Endothelial cell (in vitro differentiated cells): ENCODE data around the gene MXRA7. TPM values are rescaled to one million over a fixed set of nuclear protein-coding genes. Genes with fewer than 3 reads are reported as not detected.
"Not testable (repeated sequence)": the region's sequence is repeated elsewhere in the genome, so short reads cannot be mapped to it uniquely, and the experiment has no call there.

Experiments
- DNase-seq: peaks from one replicate; pipeline ENCODE4 v3.0.0; 2021; ENCODE audit warnings: low spot score
- H3K27ac Mint-ChIP-seq: one replicate; pipeline ENCODE4 v1.8.0; 2021; ENCODE audit warnings: mixed read lengths, inconsistent platforms; ENCODE audit not compliant: unreplicated experiment
- H3K27me3 Mint-ChIP-seq: one replicate; pipeline ENCODE4 v1.8.0; 2021; ENCODE audit warnings: mild to moderate bottlenecking, moderate library complexity, mixed read lengths, inconsistent platforms; ENCODE audit not compliant: unreplicated experiment
- H3K36me3 Mint-ChIP-seq: one replicate; pipeline ENCODE4 v1.8.0; 2021; ENCODE audit warnings: mild to moderate bottlenecking, low read depth, mixed read lengths, inconsistent platforms; ENCODE audit not compliant: unreplicated experiment
- H3K4me1 Mint-ChIP-seq: one replicate; pipeline ENCODE4 v1.8.0; 2021; ENCODE audit warnings: mild to moderate bottlenecking, mixed read lengths, inconsistent platforms; ENCODE audit not compliant: unreplicated experiment
- H3K4me3 Mint-ChIP-seq: one replicate; pipeline ENCODE4 v1.8.0; 2021; ENCODE audit warnings: mild to moderate bottlenecking, mixed read lengths, inconsistent platforms; ENCODE audit not compliant: unreplicated experiment
- H3K9me3 Mint-ChIP-seq: one replicate; pipeline ENCODE4 v1.8.0; 2021; ENCODE audit warnings: mixed read lengths, inconsistent platforms; ENCODE audit not compliant: unreplicated experiment
- CTCF ChIP-seq: fragments of 200-600 bp; sonication (generic); IDR thresholded peaks from one replicate; pipeline ENCODE4 v1.5.0; 2021; ENCODE audit warnings: antibody characterized with exemption; ENCODE audit not compliant: unreplicated experiment
- total RNA-seq: library from RNA; stranded (reverse); fragmentation: NEBNext Ultra II Directional; extraction: Animal tissue kit (Norgen Biotek cat#: 25700); gene quantifications from one replicate; pipeline ENCODE4 v1.2.1, GENCODE V29; 2021; ENCODE audit not compliant: unreplicated experiment

MXRA7 gene
- total RNA-seq, 1 donor from 2014 or later: 51.6 TPM

- H3K27me3 Mint-ChIP-seq: peaks cover 3% of the 10 kb centered on the region
- no peak for DNase-seq
These were observed 9.9 kb downstream of the MXRA7 start for GRCh38 chr17:76700617-76701470.

GRCh38 chr17:76700270-76700616 lies 10.5 kb downstream of the MXRA7 start:
- peaks cover 3% of the 10 kb centered on the region for H3K27me3 Mint-ChIP-seq
- DNase-seq: no peak
- H3K4me3 Mint-ChIP-seq: no peak overlapping the region
- H3K36me3 Mint-ChIP-seq: no peaks in the 10 kb centered on the region
- H3K9me3 Mint-ChIP-seq: no peaks in the 10 kb centered on the region
- no peak for TF ChIP-seq CTCF
- H3K27ac Mint-ChIP-seq: no peak overlapping the region
- peaks cover 8% of the 10 kb centered on the region for H3K4me1 Mint-ChIP-seq

More at GRCh38 chr17:76700617-76701470, 9.9 kb downstream of the MXRA7 start:
- peaks cover 8% of the 10 kb centered on the region for H3K4me1 Mint-ChIP-seq
- no peaks in the 10 kb centered on the region for H3K9me3 Mint-ChIP-seq
- peak overlapping the region; percentile 9 for H3K4me3 Mint-ChIP-seq
- H3K36me3 Mint-ChIP-seq: no peaks in the 10 kb centered on the region
- TF ChIP-seq CTCF: no peak
- H3K27ac Mint-ChIP-seq: no peak overlapping the region

GRCh38 chr17:76698466-76698977 lies 12.2 kb downstream of the MXRA7 start:
- not testable (repeated sequence) for H3K4me1 Mint-ChIP-seq, H3K27me3 Mint-ChIP-seq, H3K27ac Mint-ChIP-seq, H3K36me3 Mint-ChIP-seq, DNase-seq, H3K4me3 Mint-ChIP-seq, H3K9me3 Mint-ChIP-seq

GRCh38 chr17:76697702-76698465 lies 12.9 kb downstream of the MXRA7 start:
- DNase-seq: no peak
- Mint-ChIP-seq H3K4me3 (no peak overlapping the region), H3K4me1 (peaks cover 8% of the 10 kb centered on the region), H3K27me3 (peaks cover 4% of the 10 kb centered on the region), H3K36me3 (no peaks in the 10 kb centered on the region), H3K9me3 (no peaks in the 10 kb centered on the region), H3K27ac (no peak overlapping the region)
- no peak for TF ChIP-seq CTCF

GRCh38 chr17:76696763-76697701 lies 13.7 kb downstream of the MXRA7 start:
- Mint-ChIP-seq H3K27ac (no peak overlapping the region), H3K4me3 (peak overlapping the region; percentile 63), H3K36me3 (no peaks in the 10 kb centered on the region), H3K4me1 (peaks cover 8% of the 10 kb centered on the region), H3K9me3 (no peaks in the 10 kb centered on the region), H3K27me3 (peaks cover 4% of the 10 kb centered on the region)
- no peak for DNase-seq
- TF ChIP-seq CTCF: no peak
